AG08396 (cell line): Measurements from ENCODE around the gene GLRX5.
"Not testable (repeated sequence)": the region's sequence is repeated elsewhere in the genome, so short reads cannot be mapped to it uniquely, and the experiment has no call there.

ENCODE experiments used
- DNase-seq: peaks from one replicate; pipeline ENCODE4 v3.0.0; 2012; ENCODE audit warnings: low spot score, mixed read lengths

Gene GLRX5

DNA sequence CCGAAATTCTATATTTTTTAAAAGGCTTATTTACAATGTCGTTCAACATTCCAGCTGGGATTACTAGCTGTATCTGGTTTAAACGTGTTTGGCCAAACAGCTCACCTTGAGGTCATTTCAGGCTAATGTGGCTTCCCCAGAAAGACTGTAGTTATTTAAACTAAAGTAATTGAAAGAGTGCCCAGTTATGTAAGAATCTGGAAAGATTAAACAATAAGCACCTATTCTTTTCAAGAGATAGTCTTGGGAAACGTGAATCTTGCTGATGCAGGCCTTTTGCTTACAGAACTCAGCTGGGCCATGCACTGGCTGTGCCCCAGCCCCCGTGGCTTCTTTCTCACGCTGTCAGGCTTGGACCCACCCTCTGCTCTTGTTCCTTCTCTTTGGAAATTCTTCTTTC is 24.4 kb downstream of the GLRX5 start:
- no peak for DNase-seq

DNA sequence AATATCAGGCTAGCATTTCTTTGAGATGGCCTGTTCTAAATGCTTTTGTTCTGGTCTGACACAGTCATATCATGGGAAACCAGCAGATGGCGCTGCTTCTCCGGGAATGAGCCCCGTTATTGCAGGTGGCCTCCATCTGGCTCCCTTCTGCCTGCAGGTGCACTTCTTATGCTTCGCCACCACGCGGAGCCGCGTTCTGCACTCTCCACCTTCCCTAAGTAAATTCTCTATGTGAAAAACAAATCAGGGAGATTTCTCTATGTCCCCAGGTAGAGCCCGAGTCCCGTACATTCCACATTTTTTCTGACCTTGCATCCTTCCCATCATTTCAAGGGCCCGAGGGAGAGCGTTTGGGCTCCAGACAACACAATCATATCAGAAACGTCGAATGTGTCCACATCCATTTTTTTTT is 26.2 kb downstream of the GLRX5 start:
- peak; percentile 82 for DNase-seq

DNA sequence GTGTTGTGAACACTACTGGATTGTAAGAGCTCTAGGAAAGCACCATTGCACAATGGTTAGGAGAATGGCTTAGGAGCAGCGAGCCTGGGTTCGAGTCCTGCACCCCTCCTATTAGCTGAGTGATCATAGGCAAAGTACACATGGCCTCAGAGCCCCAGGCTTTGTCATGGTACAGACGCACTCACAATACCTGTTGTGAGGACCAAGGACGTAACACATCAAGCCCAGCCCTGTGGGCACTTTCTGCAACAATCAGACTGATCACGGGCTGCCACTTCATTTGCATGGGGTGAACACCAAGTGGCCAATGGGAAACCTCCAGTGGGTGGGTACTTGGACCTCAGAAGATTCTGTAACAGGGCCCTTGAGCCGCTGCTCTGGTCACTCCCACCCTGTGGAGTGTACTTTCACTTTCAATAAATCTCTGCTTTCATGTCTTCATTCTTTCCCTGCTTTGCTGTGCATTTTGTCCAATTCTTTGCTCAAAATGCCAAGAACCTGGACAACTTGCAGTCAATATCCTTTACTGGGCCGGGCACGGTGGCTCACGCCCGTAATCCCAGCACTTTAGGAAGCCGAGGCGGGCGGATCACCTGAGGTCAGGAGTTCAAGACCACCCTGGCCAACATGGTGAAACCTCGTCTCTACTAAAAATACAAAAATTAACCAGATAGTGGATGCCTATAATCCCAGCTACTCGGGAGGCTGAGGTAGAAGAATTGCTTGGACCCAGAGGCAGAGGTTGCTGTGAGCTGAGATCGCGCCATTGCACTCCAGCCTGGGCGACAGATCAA is 28.2 kb downstream of the GLRX5 start:
- DNase-seq, result peak; percentile 19

DNA sequence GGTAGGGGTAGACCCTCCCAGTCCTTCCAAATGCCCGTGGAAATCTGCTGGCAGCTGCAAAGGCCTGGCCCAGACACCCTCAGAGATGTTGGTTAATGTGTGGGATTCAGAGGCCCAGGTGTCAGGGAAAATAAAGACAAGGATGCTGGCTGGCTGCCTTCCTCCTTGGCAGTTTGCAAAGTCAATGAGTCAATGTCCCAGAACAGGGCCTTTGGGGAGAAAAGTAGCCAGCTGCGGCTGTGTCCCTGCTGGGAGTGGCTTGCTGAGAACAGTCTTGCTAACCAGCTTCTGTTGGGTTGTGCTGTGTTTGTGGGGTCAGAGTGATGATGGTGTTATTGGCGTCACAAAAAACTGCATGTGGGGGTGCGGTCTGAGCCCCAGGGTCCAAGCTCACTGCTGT is 29.2 kb downstream of the GLRX5 start:
- DNase-seq, result peak; percentile 19

DNA sequence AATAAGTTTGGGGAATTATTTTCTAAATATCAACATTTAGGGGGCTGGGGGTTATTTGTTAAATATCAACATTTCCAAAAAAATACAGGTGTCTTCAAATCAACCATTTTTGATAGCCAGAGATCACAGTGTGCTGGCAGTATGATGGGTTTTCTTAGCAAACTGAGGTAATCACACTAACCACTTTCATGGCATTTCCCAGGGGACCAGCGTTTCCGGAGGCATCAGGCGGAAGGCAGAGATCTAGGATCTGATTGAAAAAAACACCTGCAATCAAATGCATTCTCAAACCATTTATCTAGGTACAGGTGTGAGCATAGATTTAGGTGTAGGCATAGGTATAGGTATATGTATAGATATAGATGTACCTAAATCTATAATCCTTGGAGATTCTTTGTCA is 34.6 kb downstream of the GLRX5 start:
- DNase-seq, result no peak

DNA sequence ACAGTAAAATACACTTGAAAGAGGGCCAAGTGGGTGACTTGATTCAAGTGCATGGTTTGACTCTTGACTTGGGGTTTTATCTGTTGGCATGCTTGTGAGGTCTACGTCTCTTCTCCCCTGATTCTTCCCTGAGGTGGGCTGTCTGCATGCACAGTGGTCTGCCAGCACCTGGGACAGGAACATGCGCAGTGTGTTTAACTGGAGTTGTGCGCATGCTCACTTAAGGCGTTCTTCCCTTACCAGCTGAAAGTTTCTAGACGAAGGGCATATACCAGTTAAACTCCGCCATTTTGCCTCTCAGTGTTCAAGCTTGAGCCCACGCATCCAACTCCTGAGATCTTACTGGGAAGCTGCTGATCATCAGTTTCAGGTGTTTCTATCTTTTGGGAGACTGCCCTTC is 38.5 kb downstream of the GLRX5 start:
- no peak for DNase-seq

DNA sequence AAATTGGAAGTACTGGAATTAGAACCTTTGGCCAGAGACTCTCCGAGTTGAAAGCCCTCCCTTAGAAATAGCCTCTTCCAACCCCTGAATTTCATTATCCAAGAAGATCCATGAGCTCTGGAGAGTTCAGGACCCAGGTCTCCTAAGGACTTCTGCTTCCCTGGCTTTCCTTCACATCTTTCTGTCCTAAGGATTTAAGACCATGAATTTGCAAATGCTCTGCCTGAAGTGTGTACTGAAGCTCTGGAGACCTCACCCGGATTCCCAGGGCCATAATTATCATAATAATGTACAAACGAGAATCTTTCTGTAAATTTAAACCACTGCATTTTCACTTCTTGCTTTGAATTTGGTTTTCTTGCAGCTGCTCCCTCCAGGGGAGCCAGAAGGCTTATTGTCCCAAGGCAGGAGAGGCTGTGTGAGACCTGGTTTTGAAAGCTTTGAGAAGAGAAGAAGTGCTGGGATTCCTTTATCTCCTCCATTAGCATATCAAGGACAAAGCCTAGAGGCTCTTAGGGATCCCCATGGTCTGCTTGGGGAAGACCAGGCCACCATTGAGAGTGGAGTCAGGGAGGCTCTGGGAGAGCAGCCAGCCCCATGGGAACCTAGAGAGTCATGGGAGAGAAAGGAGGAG is 41.1 kb downstream of the GLRX5 start:
- no peak for DNase-seq

DNA sequence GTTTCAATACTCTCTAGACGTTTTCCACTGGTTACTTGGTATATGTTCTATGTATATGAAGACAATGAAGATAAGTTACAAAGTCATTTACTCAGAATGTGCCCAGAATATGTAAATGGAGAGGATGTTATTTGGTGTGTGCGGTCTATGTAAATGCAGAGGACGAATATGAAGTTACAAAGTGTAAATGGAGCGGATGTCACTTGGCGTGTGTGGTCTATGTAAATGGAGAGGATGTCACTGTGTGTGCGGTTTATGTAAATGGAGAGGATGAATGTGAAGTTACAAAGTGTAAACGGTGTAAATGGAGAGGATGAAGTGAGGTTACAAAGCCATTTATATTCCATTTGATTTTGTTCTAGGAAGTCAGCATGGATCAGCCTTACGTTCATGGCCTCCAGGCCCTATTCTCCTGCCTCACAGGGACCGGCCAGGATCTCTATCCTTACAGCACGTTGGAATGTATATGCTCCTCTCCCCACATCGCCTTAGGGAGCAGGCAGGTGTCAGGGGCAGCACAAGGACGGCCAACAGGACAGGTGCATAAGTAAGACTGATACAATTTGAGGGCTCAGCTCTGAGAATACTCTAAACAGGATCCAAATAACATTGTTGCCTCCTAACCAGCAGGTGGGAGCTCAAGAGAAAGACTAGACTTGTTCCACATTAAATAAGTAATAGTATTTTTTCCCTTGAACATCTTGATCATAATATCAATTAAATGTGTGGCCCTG is 42.4 kb downstream of the GLRX5 start:
- DNase-seq, result no peak

DNA sequence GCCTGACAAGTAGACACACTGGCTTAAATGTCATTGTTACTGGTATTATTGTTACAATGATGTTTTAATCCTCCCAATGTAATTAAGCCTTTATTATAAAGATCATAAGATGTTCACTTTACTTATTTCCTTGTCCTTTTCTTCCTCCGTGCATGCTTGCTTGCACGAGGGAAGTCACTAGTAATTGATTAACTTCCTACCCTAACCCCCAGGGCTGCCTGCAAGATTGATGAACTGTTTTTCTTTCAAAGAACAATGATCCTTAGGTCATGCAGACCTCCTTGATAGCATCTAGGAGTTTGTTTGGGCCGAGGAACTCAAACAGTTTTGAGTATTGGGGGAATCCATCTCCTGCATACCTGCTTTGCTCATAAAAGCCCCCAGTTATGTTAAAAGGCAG is 43.0 kb downstream of the GLRX5 start:
- no peak for DNase-seq

DNA sequence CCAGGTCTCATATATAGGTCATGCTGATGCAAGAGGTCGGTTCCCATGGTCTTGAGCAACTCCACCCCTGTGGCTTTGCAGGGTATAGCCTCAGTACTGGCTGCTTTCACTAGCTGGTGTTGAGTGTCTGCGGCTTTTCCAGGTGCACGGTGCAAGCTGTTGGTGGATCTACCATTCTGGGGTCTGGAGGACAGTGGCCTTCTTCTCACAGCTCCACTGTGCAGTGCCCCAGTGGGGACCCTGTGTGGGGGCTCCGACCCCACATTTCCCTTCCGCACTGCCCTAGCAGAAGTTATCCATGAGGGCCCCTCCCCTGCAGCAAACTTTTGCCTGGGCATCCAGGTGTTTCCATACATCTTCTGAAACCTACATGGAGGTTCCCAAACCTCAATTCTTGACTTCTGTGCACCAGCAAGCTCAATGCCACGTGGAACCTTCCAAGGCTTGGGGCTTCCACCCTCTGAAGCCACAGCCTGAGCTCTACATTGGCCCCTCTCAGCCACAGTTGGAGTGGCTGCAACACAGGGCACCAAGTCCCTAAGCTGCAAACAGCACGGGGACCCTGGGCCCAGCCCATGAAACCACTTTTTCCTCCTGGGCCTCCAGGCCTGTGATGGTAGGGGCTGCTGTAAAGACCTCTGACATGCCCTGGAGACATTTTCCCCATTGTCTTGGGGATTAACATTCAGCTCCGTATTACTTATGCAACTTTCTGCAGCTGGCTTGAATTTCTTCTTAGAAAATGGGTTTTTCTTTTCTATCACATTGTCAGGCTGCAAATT is 49.2 kb downstream of the GLRX5 start:
- not testable (repeated sequence) for DNase-seq

DNA sequence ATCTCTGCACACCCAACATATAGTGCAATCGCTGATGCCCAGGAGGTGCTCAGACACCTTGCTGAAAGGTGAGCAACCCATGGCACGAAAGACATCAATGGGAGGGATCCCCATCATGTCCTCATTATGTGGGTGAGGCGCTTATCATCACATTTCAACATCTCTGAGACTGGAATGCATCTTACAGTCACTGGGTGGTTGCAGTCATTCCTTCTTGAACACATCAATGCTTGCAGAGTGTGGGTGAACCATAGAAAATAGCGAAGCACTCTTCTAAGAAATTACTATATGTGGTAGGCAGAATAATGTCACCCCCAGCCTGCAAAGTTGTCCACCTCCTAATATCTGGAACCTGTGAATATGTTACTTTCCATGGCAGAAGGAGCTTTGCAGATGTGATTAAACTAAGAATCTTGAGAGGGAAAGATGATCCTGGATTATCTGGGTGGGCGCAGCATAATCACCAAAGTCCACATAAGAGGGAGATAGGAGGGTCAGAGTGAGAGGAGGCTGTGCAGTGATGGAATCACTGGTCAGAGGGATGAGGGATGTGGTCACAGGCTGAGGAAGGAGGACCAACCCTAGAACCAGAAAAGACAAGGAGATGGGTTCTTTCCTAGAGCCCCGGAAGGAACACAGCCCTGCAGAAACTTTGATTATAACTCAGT is 51.2 kb downstream of the GLRX5 start:
- no peak for DNase-seq

DNA sequence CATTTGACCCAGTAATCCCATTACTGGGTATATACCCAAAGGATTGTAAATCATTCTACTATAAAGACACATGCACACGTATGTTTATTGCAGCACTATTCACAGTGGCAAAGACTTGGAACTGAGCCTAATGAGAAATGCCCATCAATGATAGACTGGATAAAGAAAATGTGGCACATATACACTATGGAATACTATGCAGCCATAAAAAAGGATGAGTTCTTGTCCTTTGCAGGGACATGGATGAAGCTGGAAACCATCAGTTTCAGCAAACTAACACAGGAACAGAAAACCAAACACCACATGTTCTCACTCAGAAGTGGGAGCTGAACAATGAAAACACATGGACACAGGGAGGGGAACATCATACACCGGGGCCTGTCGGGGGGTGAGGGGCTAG is 56.3 kb downstream of the GLRX5 start:
- DNase-seq, result not testable (repeated sequence)
